GM21528 (cell line): ENCODE results near the gene ABCA1.

ENCODE experiments used
- ATAC-seq: cut with Tn5 transposase; IDR thresholded peaks from one replicate; pipeline ENCODE4 v1.9.1; 2021; ENCODE audit warnings: mild to moderate bottlenecking, moderate library complexity; ENCODE audit not compliant: unreplicated experiment, low FRiP score

Gene ABCA1

DNA sequence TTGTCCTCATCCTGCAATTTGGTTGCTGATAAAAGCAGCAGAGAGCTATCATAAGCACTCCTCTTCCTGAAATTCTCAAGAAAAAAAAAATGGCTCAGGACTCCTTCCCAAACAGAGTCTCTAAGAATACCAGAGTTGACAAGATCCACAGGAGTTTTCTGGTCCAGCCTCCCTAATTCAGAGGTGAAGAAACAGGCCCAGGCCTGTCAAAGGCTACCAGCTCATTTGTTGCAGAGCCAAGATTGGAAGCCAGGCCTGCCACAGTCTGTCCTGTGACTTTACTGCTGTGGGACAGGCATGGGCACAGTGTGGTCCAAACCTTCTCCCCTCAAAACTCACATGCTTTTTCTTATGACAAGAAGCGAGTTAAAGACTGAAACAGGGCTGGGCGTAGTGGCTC, 122.5 kb downstream of the ABCA1 start:
- no peak for ATAC-seq

- ATAC-seq: no peak
Observed at GRCh38 chr9:104802906-104803305, 125.0 kb downstream of the ABCA1 start.

DNA sequence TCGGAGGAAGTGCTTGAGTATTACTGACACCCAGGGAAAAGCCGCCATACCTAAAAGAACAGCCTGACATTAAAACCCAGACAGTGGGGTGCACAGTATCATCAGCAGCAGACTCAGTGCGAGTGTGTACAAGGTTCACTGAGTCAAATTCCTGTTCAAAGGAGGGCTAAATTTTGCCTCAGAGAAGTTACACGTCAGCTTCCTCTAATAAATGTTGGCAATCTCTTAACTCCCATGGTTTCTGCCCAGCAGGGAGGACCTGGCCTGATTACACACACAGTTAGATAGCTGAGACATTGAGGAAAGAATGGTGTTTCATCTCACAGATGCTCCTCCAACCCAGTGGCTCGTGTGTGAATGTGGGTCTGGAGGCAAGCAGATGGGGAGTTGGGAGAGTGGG, 125.8 kb downstream of the ABCA1 start:
- ATAC-seq: no peak

DNA sequence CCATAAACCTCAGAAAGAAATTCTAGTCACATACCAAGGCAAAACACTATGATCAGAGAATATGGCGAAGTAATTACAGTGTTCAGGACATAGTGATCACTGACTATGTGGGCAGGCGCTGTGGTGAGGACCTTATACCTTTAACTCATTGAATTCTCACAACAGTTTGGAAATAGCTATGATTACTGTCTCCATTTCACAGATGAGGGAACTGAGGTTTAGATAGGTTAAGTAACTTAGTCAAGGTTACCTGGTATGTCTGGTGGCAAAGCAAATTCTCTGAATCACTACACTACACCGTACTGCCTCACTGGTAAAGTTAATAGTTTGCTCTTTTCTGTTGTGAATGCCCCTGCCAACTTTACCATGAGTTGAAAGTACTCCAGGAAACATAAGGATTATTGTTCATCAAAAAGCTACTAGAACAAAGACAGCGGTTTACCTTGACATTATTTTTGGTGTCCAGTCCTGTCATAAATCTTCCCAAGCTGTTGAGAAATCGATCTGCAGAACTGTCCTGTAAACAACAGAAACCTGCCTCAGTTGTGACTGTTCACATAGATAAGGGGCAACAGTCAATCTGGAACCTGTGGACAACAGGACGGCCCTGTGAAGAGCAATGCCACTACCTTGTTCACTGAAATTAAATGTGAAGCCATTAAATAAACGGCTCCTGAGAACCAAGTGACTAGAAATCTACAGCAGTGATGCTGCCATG, 127.7 kb downstream of the ABCA1 start:
- ATAC-seq: no peak

GRCh38 chr9:104798209-104798995, 129.6 kb downstream of the ABCA1 start:
- ATAC-seq: no peak

DNA sequence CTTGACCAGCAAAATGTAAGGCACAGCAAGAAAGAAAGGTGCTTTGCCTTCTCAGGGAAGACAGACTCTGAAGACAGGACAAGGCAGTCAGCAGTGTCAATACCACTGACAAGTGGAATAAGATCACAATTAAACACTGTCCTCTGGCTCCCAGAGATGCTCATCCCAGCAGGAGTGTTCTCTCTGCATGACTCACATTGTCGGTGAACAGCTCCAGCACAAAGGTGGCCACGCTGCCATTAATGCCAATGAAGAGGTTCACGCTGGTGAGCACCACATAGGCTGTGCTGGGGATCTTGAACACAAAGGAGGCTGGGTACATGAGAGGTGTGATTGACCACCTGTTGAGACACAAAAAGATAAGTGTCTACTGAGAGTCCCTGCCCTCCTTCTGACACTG, 132.1 kb downstream of the ABCA1 start:
- no peak for ATAC-seq

DNA sequence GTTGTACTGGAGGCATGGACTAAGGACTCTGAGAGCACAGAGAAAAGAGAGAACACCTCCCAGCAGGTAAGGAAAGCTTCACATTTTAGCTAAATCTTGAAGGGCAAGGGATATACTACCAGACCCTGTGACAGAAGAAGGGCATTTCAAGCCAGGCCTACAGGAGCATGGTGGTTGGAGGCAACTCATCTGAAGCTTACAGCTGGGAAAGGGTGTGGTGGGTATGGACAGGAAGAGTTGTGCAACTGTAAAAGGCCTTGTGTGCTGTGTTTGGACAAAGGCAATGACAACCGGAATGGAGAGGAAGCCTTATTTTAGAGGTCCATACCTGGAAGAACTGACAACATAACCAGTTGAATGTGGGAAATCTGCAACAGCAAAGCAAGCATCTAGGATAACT, 132.9 kb downstream of the ABCA1 start:
- no peak for ATAC-seq

GRCh38 chr9:104794070-104794469, 133.9 kb downstream of the ABCA1 start:
- no peak for ATAC-seq

DNA sequence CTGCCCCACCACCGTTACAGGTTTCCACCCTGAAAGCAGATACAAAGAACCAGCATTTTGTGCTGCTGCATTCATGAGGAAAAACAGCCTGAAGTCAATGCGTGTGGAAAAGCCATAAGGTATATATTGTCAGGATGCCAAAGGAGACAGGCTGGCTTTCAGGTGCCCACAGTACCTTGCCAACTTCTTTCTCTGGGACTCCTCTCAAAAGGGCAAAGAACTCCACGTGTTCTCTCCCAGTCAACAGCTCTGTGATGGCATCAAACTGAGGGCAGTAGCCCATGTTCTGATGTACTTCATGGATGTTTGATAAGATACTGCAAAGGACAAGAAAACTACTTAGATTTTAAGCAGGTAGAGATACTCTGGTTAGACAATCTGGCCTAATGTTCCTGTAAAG, 139.7 kb downstream of the ABCA1 start:
- no peak for ATAC-seq

- no peak for ATAC-seq
Observed at GRCh38 chr9:104787306-104788015, 140.5 kb downstream of the ABCA1 start.

GRCh38 chr9:104786293-104786692, 141.7 kb downstream of the ABCA1 start:
- ATAC-seq: no peak

GRCh38 chr9:104784098-104784497, 143.9 kb downstream of the ABCA1 start:
- ATAC-seq: peak; percentile 84

GRCh38 chr9:104783588-104783987, 144.4 kb downstream of the ABCA1 start:
- no peak for ATAC-seq

- no peak for ATAC-seq
Observed at GRCh38 chr9:104780796-104781395, 147.1 kb downstream of the ABCA1 start.

DNA sequence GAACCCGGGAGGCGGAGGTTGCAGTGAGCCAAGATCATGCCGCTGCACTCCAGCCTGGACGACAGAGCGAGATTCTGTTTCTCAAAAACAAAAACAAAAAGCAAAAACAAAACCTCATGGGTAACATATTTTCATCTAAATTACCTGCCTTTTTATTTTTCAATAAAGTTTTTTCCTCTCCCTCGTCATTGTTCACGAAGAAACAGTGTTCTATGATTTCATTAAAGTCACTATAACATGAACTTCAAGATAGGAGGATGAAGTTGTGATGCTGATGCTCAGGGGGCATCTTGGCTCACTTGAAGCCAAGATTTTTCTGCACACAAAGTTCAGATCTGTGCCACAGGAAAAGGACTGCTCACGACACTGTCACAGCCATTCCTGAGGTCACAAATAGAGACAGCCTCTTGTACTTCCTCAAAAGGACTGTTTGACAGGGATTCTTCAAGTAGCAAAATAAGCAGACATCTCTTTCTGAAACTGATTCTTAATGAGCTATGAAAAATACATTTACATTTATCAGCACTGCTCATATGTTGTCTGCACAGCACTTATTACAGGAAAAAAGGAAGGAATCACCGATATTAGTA, 147.9 kb downstream of the ABCA1 start:
- ATAC-seq: no peak

GRCh38 chr9:104779334-104779733, 148.6 kb downstream of the ABCA1 start:
- ATAC-seq: no peak

DNA sequence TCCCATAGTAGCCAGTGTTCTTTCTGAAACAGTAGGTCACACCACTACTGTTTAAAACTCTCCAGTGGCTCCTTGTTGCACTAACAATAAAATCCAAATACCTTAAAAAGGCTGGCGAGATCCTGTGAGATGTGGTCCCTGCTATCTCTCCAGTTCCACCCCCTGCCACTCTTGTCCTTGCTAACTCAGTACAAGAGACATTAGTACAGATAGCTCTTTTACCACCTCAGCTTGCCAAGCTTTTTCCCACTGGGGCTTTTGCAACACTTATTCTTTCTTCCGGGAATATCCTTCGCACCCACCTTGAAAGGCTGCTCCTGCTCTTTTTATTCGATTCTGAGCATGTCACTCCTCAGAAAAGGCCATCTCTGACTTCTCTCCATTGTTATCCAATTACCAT, 149.2 kb downstream of the ABCA1 start:
- no peak for ATAC-seq

- no peak for ATAC-seq
Observed at GRCh38 chr9:104776797-104777196, 151.2 kb downstream of the ABCA1 start.

DNA sequence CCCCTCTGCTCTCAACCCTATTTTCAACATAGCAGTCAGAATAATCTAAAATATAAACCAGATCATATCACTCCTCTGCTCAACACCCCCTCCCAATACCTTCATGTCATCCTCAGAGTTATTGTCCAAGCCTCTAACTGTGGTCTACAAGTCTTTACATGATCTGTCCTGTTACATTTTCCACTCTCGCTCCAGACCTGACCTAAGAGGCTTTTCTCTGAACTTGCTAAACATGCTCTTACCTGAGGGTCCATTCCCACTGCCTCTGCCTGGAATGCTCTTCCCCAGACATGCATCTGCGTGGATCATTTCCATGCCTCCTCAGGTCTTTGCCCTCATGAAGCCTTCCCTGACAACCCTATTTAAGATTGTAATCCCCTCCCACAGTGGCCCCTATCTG, 152.0 kb downstream of the ABCA1 start:
- peak; percentile 3 for ATAC-seq

DNA sequence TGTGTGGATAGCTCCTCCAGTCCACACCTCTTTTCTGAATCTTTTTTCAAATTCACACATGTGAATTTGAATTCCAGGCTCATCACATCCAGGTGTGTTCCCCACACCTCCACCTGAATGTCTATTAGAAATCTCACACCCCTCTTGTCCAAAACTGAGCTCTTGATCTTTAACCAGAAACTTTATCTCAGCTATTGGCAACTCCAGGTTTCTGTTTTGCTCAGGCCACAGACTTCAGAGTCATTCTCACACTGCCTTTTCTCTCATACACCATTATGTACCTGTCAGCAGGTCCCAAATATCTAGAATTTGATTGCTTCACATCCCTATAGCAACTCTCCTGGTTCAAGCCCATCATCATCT, 152.4 kb downstream of the ABCA1 start:
- ATAC-seq: peak; percentile 74
